Measurements from ENCODE around the gene CX3CL1.

The CX3CL1 gene

DNA sequence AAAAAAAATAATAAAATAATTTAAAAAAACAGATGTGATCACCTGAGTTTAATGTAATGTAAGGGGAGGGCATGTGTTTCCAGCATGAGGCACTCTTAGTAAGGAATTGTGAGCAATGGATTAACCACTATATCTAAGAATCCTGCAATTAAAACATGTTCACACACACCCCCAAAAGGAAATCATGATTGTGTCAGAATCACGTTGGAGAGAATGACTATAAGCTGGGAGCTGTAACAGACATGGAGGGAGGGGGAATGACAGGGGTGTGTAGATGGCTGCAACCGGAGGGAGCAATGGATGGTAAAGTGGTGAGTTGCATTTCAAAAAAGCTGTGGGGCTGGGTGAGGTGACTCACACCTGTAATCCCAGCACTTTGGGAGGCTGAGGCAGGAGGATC, 27.3 kb upstream of the CX3CL1 start:
- TF ChIP-seq, protein P1, sequence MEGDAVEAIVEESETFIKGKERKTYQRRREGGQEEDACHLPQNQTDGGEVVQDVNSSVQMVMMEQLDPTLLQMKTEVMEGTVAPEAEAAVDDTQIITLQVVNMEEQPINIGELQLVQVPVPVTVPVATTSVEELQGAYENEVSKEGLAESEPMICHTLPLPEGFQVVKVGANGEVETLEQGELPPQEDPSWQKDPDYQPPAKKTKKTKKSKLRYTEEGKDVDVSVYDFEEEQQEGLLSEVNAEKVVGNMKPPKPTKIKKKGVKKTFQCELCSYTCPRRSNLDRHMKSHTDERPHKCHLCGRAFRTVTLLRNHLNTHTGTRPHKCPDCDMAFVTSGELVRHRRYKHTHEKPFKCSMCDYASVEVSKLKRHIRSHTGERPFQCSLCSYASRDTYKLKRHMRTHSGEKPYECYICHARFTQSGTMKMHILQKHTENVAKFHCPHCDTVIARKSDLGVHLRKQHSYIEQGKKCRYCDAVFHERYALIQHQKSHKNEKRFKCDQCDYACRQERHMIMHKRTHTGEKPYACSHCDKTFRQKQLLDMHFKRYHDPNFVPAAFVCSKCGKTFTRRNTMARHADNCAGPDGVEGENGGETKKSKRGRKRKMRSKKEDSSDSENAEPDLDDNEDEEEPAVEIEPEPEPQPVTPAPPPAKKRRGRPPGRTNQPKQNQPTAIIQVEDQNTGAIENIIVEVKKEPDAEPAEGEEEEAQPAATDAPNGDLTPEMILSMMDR (IDR thresholded peaks at IDR 0.05; ENCODE audit: low read depth, low read length) = no peak
- H3K4me3 ChIP-seq (ENCODE audit: low read depth, low read length) = no peak overlapping the region
- no peak overlapping the region for H3K27ac ChIP-seq
- no peaks in the 10 kb centered on the region for H3K9me3 ChIP-seq (ENCODE audit: severe bottlenecking)
- no peak for DNase-seq
- H3K27me3 ChIP-seq (ENCODE audit: insufficient read depth, low read depth, severe bottlenecking) = no peaks in the 10 kb centered on the region
- no peaks in the 10 kb centered on the region for H3K36me3 ChIP-seq

DNA sequence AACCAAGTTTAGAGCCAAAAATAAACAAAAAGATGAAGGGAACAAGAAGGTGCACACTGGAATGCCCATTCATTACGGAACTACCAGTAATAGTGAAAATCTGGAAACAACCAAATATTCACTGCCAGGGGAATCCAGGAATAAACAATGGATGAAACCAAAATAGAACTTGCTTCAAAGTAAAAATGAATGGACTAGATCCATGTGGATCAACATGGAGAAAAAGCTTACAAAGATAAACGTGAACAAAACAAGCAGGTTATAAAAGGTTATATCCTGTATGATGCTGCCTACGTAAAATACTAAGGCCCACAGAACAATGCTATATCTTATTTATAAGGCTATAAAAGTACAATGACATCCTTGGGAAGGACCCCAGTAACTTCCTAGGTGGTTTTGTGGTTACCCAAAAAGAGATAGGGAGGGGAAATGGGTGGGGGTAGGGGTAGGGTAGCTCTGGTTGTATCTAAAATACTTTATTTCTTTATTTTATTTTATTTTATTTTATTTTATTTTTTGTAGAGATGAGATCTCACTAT, 26.6 kb upstream of the CX3CL1 start:
- Histone ChIP-seq H3K27ac (no peak overlapping the region), H3K27me3 (ENCODE audit: insufficient read depth, low read depth, severe bottlenecking) (no peaks in the 10 kb centered on the region), H3K4me3 (ENCODE audit: low read depth, low read length) (no peak overlapping the region), H3K36me3 (no peaks in the 10 kb centered on the region), H3K9me3 (ENCODE audit: severe bottlenecking) (no peaks in the 10 kb centered on the region)
- no peak for DNase-seq
- TF ChIP-seq, protein P1 (IDR thresholded peaks at IDR 0.05; ENCODE audit: low read depth, low read length) = no peak

DNA sequence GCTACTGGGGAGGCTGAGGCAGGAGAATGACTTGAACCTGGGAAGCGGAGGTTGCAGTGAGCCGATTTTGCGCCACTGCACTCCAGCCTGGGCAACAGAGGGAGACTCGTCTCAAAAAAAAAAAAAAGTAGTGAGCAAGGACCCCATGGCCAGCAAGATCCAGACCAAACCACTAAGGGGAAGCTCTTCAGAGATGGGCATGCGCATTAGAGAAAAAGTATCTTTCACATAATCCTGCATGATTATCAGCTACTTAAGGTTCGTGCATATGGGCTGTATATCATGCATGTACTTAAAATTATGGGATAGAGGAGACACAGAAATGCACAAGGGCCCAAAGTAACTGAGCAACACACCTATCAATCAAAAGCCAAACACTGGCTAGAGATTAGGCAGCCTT, 24.4 kb upstream of the CX3CL1 start:
- no peaks in the 10 kb centered on the region for H3K9me3 ChIP-seq (ENCODE audit: severe bottlenecking)
- DNase-seq = no peak
- H3K36me3 ChIP-seq = no peaks in the 10 kb centered on the region
- no peak overlapping the region for H3K4me3 ChIP-seq (ENCODE audit: low read depth, low read length)
- no peak overlapping the region for H3K27ac ChIP-seq
- no peaks in the 10 kb centered on the region for H3K27me3 ChIP-seq (ENCODE audit: insufficient read depth, low read depth, severe bottlenecking)
- TF ChIP-seq, protein P1 (IDR thresholded peaks at IDR 0.05; ENCODE audit: low read depth, low read length) = no peak

DNA sequence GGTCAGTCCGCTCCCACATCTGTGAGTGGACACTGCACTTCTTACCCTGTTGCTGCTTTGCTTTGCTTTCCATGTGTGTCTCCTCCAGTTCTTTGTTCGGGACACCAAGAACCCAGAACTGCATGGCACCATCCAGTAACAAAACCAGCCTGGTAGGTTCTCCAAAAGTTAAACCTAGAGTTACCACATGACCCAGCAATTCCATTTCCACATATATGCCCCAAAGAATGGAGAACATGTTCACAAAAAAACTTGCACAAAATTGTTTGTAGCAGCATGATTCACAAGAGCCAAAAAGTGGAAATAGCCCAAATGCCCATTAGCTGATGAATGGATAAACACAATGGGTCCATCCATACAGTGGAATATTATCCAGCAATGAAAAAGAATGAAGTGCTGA, 24.0 kb upstream of the CX3CL1 start:
- Histone ChIP-seq H3K27me3 (ENCODE audit: insufficient read depth, low read depth, severe bottlenecking) (no peaks in the 10 kb centered on the region), H3K9me3 (ENCODE audit: severe bottlenecking) (no peaks in the 10 kb centered on the region), H3K27ac (no peak overlapping the region), H3K4me3 (ENCODE audit: low read depth, low read length) (no peak overlapping the region), H3K36me3 (no peaks in the 10 kb centered on the region)
- no peak for DNase-seq
- TF ChIP-seq, protein P1 (IDR thresholded peaks at IDR 0.05; ENCODE audit: low read depth, low read length) = no peak

DNA sequence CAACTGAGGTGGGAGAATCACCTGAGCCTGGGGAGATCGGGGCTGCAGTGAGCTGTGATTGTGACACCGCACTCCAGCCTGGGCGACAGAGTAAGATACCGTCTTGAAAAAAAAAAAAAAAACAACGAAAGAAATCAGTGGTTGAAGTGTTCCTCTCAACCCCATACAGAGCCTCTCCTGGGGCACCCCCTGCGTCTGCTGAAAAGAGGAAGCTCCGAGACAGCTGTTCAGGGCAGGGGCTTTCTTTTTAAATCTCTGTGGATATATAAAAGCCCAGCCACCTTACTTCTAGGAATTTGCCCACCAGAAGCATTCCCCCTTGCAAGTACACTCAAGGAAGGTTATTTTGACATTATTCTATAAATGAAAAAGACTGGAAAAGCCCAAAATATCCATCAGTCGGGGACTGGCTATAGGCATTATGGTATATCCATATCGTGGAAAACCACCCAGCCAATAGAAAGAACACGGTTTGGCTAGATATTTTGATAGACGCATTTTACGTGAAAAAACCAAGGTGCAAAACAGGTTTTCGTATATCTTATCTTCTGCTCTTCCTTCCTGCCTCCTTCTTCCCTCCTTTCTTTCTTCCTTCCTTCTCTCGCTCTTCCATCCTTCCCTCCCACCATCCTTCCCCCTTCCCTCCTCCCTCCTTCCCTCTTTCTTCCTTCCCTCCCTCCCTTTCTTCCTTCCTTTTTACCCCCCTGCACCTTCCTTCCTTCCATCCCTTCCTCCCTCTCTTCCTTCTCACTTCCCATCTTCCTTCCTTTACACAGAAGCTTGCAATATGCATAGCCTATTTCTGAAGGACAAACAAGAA, 22.9 kb upstream of the CX3CL1 start:
- no peak overlapping the region for H3K27ac ChIP-seq
- no peak for DNase-seq
- no peak overlapping the region for H3K4me3 ChIP-seq (ENCODE audit: low read depth, low read length)
- H3K27me3 ChIP-seq (ENCODE audit: insufficient read depth, low read depth, severe bottlenecking) = no peaks in the 10 kb centered on the region
- H3K9me3 ChIP-seq (ENCODE audit: severe bottlenecking) = no peaks in the 10 kb centered on the region
- no peaks in the 10 kb centered on the region for H3K36me3 ChIP-seq
- TF ChIP-seq, protein P1 (IDR thresholded peaks at IDR 0.05; ENCODE audit: low read depth, low read length) = no peak
